Stimulated activated CD4-positive, alpha-beta T cell treated with anti-CD3 and anti-CD28 coated beads, TNF-alpha, amount 100 ng/mL, for 4 hours (primary cell): ENCODE measurements around the gene GAP43.

Source experiments
- DNase-seq, 3 experiments: peaks; one replicate each; pipeline ENCODE4 v3.0.0-alpha.2; 2020; ENCODE audit warnings: low read depth in 3 of 3

Gene GAP43

GRCh38 chr3:115623044-115623868 is at the start of gene GAP43:
GAP43 (plus strand) TSS chr3:115623510; CDS start chr3:115623690, 180 bp downstream.
- no peak for DNase-seq

GRCh38 chr3:115576325-115576875 is 46.9 kb upstream of the GAP43 start:
- no peak for DNase-seq

- DNase-seq = no peak
Measured at GRCh38 chr3:115577000-115577399, 46.3 kb upstream of the GAP43 start.

- no peak for DNase-seq
Measured at GRCh38 chr3:115578331-115578730, 45.0 kb upstream of the GAP43 start.

GRCh38 chr3:115580566-115580965 is 42.7 kb upstream of the GAP43 start:
- no peak for DNase-seq

- no peak for DNase-seq
Measured at GRCh38 chr3:115581362-115582135, 41.8 kb upstream of the GAP43 start.

- no peak for DNase-seq
Measured at GRCh38 chr3:115588201-115589115, 34.9 kb upstream of the GAP43 start.

GRCh38 chr3:115590873-115591272 is 32.4 kb upstream of the GAP43 start:
- no peak for DNase-seq

GRCh38 chr3:115595611-115596275 is 27.6 kb upstream of the GAP43 start:
- DNase-seq = no peak

- DNase-seq = no peak
Measured at GRCh38 chr3:115598216-115598615, 25.1 kb upstream of the GAP43 start.

- DNase-seq = no peak
Measured at GRCh38 chr3:115602194-115602593, 21.1 kb upstream of the GAP43 start.

- DNase-seq = no peak
Measured at GRCh38 chr3:115611630-115612029, 11.7 kb upstream of the GAP43 start.

- DNase-seq = no peak
Measured at GRCh38 chr3:115615001-115615814, 8.1 kb upstream of the GAP43 start.

GRCh38 chr3:115616461-115616860 is 6.8 kb upstream of the GAP43 start:
- DNase-seq = no peak

GRCh38 chr3:115617591-115617990 is 5.7 kb upstream of the GAP43 start:
- DNase-seq = no peak

- no peak for DNase-seq
Measured at GRCh38 chr3:115624029-115624741, 875 bp downstream of the GAP43 start.

- no peak for DNase-seq
Measured at GRCh38 chr3:115624901-115625300, 1.6 kb downstream of the GAP43 start.

GRCh38 chr3:115626006-115626409 is 2.7 kb downstream of the GAP43 start:
- DNase-seq = no peak

- no peak for DNase-seq
Measured at GRCh38 chr3:115626721-115627120, 3.4 kb downstream of the GAP43 start.
